GM19452 (cell line): Measurements from ENCODE around the gene HOXB8.

Source experiments
- ATAC-seq: cut with Tn5 transposase; IDR thresholded peaks from one replicate; pipeline ENCODE4 v1.9.1; 2021; ENCODE audit not compliant: unreplicated experiment

HOXB8 gene

DNA sequence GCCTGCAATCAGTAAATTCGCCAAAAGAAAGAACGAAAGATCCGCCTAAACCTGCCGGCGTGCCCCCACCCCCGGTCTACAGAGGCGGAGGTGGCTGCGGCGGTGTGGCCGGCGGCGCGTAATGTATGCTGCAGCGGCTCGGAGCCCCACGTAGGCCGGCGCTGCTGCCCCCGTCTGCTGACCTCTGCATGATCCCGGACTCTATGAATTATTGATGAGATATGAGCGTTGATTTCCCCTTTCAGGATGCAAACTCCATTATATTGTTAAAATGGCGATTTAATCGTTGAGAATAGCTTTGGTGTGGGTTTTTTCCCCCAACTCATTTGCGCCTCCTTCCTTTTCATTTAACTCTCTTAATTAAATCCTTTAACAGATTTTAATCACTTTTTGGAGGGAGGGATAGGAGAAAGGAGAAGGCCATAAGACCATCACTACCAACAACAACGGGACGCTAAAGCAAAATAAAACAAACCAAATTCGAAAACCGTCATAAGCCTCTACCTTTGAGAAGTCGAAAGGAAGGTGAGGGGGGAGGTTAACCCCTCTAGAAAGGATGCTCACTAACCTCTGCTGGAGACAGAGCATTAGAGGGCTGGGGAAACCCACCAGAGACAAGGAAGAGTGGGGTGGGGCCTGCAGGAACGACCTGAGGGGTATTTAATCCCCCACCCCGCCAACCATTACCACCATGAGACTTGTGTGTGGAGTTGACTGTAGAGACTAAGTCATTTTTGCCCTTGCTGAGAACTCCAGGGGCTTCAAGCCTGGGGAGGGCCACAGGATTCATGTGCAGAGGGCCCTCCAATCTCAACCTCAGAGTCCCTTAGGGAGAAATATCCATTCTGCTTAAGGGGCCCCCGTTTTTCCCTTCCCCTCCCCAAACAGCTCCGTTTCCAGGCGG lies 28.5 kb downstream of the HOXB8 start:
- no peak for ATAC-seq

DNA sequence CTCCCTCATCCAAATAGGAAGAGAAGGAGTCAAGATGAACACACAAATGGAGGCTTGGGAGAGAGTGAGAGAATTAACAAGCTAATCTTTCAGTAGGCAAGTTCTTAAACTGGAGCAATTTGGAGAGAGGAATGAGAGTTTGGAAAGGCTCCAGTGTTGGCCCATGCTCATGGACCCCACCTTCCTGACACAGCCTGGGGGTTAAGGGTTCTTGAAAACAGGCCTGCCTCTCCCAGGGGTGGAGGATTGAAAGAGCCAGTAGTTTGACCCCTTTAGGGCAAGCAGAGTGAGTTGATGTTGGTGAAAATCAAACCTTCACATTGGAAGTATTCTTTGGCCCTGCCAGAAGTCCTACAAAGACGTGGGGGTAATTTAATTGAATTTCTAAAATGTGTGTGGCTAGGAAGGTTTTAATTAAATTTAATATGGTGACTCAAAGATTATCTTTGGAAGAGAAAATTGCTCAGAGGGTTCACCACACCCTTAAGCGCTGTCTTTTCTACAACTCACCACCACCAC lies 30.8 kb downstream of the HOXB8 start:
- ATAC-seq: no peak

DNA sequence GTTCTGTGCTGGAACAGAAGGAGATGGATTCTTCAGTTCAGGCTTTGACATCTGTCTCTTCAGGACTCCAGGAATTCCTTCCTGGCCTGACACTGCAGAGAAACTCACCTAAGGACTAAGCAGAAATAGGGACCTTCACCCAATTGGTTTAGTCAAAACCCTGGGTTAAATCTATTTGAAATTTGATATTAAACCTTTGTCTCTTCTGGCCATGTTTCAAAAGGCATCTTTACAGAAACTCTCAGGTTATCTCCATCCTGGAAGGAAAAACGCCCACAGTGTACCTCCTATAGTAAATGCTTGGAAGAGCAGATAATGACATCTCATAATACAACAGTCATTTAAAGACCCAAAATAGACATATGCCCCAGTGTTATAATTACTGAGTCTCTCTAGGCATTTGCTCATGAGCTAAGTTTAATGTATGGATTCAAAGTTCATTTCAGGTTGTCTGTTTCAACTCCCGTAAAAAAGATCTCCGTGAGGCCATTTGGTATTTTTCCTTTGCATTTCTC lies 31.3 kb downstream of the HOXB8 start:
- ATAC-seq: no peak

DNA sequence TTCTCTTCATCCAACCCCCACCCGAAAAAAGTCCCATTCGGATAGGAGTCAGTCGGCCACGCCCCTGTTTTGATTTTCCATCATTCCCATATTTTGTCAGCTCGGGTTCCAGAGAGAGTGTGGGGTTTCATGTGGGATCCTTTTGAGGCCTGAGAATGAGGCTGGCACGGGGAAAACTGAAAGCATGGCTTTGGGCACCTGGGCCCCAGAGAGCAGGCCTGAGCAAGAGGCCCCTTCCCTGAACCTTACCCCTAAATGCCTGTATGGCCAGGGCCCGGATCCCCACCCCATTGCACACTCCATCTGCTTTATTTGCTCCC lies 32.4 kb downstream of the HOXB8 start:
- ATAC-seq: no peak

DNA sequence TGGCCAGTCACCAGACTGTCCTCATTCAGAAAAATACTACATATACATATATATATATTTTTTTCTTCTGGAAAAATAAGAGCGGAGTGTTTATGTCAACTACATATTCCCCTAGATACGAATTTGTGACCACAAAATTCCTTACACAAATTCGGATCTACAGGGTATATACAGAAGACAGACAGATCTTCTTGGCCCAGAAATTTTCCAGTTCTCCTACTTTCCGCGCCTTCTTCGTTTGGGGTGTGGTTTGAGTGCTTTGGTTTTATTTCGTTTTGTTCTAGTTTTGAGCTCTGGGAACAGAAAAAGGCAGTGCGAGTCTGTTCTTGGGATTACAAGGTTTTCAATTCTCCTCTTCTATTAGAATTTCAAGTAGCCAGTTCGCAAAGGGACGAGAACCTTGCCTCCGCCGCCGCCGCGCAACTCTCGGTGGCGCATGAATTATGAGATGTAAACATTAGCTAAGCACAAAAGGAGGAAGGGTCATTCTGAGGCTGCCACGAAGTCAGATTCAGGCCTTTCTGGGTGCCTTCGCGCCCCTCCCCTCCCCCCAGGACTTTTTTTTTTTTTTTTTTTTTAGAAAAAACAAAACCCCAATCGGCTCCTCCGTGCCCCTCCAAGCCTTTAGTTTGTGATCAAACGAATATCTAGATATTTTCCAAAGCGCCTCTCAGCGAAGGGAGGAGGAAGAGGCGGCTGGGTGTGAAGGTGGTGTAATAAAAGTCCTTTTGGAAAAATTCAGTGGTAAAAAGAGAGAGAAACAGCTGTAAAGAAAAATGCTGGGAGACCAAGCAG lies 35.1 kb downstream of the HOXB8 start:
- no peak for ATAC-seq

DNA sequence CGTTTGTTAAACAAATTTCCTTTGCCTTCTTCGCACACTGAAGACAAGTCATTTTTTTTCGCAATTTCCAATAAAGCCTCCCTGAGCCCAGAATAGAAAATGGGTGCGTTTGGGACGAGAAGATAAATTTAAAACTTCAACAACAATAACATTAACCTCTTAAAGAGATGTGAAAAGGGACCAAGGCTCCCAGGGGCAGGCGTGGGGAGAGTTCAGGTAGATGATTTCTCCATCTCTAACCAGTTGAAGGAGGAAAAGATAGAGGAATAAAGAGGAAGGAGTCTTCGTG lies 35.7 kb downstream of the HOXB8 start:
- no peak for ATAC-seq

DNA sequence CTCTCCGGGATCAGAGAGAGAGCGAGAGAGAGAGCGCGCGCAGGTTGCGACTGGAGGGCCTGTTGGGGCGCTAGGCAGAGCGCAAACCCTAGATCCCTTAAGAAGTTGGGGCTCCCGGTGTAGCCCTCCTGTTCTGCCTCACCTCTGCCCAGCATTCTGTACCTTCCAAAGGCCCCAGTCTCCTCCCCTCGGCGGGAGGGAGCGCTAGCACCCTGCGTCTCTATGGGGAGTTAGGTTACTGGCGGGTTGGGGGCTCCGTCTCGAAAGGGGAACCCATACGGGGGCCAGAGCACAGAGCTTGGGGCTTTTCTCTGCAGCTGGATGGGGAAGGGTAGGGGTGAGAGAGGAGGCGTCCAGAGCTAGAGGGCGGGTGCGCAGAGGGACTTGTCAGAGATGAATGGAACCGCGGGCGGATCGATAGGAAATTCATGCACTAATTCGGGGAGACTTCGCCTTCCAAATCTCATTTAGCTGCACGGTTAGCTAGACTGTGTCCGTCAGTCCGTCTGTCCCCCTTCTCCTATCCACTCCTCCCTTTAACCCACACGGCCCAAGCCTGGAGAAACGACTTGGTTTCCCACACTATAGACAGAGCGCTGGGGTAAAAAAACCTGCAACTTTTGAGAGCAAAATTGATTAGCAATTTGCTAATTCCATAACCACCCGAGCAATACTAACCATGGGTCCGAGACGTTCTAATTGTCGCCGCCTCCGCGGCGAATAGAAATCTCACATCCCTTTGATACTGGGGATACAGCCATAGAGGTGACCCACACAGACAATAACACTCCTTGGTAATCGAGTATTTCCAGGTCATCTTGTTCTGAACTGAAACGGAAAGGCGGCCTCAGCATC lies 36.2 kb downstream of the HOXB8 start:
- no peak for ATAC-seq

DNA sequence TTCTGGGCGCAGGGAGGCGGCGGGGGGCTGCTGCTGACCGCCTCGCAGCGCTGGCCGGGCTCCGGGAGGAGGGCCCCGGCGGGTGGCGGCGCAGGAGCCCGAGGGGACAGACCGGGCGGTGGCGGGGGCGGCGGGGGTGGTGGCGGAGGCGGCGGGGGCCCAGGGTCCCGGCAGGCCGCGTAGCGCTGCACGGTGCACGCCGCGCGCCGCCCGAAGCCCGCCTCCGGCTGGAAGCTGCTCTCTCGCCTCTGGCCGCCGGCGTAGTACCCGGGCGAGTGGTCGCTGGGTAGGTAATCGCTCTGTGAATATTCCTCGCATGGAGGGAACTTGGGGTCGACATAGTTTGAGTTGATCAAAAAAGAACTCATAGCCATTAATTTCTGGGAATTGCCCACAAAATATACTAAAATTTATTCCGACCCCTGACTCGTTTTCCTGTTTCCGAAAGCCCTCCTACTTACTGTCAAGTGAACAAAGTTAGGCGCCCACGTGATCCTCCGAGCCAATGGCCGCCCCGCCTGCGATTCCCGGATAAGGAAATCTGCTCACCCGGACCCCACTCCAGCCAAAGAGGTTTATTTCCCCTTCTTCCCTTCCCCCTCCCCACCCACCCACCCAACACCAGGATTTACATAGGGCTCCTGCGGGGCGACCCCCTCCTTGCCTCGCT lies 37.0 kb downstream of the HOXB8 start, which contains the start of gene HOXB4:
TSS of gene HOXB4 (minus strand) at position 405 of the 670 bp plus-strand sequence. CDS start at position 374, 31 bp downstream.
- no peak for ATAC-seq

DNA sequence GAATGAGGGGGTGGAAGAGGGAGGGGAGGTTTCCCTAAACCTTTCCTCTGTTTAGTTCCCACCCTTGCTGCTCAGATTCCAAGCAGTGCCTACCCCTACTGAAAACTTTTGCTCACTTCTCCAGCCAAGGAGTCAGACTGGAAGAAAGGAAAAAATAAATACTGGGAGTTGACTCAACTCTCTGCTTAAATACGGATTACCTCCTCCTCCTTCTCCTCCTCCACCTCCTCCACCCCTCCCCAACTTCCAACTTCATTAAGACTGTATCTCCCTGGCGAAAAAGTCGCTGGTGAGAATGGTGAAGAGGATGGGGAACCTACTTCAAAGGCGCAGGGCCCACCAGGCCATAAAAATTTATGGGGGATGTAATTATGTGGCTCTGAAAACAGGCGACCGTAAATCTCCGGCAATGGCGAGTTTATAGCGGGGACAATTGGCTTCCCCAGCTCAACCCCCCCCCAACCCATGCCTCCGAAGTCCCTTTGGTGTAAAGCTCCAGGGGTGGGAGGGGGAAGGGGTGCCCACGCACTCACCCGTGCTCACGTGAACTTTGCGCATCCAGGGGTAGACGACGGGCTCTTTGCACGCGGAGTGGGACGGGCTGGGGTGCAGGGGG lies 37.7 kb downstream of the HOXB8 start:
- ATAC-seq: no peak

DNA sequence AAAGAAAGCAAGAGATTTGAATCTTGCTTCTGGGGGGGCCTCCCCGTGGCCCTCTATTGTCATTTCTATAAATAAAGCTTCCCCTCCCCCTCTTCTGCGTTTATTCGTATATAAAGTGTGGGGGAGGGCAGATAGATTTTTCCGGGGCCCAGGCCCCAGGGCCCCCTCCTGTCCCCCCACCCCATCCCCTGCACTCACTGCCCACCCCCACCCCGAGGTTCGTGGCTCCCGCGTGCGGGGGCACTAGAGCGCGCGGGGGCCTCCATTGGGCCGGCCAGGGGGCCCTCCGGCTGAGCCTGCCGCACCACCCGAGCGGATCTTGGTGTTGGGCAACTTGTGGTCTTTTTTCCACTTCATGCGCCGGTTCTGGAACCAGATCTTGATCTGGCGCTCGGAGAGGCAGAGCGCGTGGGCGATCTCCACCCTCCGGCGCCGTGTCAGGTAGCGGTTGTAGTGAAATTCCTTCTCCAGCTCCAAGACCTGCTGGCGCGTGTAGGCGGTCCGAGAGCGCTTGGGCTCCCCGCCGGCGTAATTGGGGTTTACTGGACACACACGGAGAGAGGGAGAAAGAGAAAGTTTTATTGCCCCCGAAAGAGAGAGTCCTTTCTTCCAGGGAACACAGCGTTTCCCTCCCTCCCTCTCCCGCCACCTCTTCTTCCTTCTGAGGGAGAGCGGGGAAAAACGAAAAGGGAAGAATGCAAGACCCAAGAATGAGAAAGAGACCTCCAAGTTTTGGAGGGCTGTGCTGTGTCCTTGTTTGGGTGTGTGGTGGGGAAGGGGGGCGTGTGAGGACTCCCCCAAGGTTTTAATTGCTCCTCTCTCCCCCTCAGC lies 38.4 kb downstream of the HOXB8 start:
- ATAC-seq: no peak

DNA sequence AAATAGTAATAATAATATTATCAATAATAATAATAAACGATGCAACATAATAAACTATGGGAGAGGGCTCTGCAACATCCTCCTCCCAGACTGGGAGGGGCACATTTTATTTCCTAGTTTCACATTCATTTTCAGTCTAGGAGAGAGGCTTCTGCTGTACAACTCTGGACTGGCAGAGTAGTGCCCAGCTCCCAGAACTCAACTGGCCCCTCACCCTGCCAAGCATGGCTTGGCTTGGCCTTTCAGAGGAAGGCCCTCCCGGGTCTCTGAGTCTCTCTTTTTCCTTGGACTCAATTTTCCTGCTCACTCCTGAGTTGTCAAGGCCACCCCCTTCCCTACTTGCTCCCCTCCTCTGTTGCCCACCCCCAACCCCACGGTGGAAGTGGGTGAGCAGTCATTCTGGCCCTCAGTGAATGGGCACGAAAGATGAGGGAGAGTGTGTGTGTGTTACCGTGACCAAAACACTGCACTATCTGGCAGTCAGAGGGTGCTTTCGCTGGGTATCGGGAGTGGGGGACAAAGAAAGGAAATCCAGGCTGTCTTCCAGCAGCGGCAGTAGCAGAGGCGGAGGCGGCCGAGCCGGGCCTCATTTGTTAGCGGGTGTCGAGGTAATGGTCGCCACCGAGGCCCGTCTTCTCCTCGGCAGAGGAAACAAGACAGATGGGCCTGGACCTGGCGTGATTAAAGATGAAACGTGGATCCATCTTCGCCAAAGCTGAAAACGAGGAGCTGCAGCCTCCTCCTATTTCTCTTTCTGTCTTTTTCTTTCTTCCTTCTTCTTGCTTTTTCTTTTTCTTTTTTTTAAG lies 39.2 kb downstream of the HOXB8 start:
- no peak for ATAC-seq

DNA sequence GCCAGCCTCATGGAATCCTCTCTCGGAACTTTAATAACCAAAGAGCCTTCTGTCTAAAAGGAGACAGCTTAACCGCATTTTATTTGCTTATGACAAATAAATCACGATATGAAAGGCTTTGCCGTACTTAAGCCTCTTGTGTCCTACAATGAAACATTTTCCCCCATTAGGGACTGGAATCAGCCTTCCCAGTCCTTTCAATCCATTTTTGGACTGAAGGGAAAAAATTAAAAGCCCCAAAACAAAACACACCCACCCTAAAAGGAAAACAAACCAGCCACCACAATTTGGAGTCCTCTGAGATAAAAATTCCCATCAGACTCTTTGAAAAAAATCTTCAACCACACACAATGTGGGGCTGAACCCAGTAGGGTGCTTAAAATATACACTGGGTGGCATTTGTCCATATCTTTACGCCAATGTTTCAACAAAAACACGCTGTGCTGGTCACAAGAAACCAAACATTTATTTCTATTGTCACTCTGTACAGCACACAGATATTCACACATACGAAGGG lies 40.0 kb downstream of the HOXB8 start:
- no peak for ATAC-seq

DNA sequence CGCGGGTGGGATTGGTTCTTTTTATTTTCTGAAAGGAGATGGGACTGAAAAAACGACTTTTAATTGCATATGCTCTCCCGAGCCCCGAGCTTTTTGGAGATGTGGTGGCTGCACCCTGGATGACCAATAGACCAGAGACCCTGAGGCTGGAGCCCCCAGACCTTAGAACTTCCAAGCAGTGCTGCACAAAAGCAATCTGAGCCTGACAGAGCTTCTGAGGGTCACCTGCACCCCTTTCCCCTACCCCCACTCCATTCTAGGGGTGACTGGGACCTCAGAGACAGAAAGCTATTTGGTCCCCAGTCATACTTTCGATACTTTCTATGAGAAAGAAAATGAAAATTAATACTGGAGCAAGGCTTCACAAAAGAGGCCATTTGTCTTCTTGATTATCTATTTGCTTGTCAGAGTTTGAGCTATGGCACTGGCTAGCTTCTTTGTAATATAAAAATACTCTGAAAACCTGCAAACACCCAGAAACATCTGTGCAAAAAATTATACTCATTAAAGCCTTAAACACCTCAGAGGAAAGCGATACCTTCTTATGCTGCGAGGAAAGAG lies 40.5 kb downstream of the HOXB8 start:
- ATAC-seq: no peak

DNA sequence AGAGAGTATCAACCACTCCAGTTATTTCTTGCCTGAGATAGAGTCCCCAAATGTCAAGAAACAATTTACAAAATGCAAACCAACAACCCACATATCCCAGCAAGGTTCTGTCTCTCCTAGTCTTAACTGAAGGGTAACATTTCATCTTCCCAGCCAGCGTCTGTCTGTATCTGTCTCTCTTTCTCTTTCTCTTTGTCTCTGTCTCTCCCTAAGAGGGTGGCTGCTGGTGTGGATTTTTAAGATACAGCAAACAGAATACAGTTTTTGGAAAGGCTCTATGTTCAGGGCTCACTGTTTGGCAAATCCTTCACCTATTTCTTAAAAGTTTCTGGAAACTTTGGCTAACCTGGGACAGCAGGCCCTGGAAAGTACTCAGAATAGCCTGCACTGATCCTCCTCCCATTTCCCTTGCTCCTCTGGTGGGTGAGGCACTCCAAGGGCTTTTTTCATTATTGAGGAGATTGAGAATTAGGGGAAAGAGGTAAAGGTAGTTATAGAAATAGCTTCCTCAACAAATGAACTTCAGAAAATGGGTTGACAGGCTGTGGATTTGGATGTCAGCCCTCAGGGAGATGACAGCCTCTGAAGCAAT lies 43.2 kb downstream of the HOXB8 start:
- ATAC-seq: no peak

DNA sequence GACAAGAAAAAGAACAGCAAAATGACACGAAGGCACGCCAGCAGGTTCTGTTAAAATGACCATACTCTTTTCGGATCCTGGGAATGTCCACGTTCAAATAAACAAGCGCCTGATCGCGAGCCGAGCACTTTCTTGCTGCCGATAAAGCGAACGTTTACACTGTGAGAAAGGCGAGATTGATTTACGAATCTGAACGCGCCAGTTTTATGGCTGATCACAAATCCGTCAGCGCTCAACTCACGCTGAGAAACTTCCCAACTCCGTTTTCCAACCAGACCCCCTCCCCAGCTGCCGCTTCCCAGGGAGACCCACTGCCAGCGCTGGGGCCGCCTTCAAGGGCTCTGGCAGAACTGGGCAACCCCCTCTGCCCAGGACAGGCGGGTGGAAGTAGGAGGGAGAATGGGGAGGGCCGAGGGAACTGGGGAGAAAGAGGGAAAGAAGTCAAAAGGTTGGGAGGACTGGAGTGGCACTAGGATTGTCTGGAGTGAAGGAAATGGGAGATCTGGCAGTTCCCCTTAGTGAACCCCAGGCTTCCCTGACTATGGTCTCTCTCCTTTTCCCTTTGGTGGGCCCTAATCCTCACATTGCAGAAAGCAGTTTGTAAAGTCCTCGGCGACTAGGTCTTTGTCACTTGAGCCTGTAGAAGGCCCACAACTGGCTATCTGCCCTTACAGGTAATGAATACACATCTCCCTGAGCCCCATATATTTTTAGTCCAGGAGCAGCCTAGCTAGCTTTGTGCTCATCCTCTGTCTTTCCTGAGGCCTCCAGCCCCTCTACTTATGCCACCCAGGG lies 43.9 kb downstream of the HOXB8 start:
- ATAC-seq: no peak

DNA sequence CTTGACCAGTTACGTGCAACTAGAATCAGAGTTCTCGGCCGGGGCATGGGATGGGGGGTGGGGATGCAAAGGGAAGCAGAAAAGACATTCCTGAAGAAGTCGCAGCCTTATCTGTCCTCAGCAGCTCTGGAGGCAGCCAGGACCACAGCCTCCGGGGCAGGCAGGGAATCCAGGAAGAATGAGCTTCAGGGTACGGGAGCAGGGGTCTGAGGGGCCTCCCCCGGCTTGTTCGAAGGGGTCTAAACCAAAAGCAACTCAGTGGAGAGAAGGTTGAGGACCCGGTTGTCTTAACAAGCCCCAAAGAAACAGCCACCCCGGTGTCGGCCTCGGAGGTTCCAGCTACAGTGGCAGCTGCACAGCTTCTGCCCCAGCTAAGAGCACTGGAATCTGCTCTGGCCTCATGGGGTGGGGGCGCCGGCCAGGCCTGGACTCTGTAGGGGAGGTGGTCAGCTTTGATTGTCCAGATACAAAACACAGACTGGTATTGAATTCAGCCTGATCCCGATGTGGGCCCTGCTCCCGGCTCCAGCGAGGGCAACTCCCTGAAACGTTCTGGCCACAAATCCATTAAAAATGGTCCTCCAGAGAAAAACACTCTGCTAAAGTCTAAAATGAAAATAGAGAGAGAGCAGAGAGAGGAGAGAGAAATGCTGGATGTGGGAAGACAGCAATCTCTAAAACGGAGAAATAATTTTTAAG lies 44.6 kb downstream of the HOXB8 start:
- ATAC-seq: no peak
